Activated CD4-positive, alpha-beta T cell treated with anti-CD3 and anti-CD28 coated beads for 24 hours (primary cell): ENCODE data around the gene ZFYVE28.
"Not testable (repeated sequence)": the region's sequence is repeated elsewhere in the genome, so short reads cannot be mapped to it uniquely, and the experiment has no call there.

ENCODE experiments used
- DNase-seq, 2 donors: peaks; one replicate each; pipeline ENCODE4 v3.0.0-alpha.2; 2020; ENCODE audit warnings: low read depth in 2 of 2

ZFYVE28 gene

DNA sequence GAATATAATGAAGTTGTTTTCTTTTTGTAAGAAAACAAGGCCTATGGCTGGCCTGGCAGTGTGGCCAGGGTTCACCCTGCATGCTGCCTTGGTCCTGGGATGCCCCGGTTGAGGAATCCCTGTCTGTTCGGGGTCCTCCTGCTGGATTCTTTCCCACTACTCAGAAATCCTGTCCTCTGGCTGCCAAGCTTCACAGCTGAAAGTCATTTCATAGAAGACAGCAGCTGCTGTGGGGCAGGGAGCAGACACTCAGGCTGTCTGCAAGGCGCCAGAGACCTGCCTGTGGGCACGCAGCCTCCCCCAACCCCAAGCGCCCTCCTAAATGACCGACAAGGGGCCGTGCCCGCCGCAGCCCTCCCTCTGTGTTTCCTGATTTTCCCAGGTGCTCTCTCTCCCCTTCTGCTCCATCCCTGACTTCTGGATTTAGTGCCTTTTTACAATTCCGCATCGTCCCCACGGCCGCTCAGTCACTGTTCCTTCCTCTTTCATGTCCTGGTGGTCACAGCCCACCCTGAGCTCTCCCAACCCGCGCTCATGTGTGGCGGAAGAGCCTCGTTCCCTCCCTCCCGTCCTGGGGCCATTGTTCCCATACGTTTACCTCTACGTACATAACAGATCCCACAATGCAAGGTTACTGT lies 27.5 kb downstream of the ZFYVE28 start:
- no peak for DNase-seq

GRCh38 chr4:2390146-2390545 lies 28.3 kb downstream of the ZFYVE28 start:
- DNase-seq = no peak

DNA sequence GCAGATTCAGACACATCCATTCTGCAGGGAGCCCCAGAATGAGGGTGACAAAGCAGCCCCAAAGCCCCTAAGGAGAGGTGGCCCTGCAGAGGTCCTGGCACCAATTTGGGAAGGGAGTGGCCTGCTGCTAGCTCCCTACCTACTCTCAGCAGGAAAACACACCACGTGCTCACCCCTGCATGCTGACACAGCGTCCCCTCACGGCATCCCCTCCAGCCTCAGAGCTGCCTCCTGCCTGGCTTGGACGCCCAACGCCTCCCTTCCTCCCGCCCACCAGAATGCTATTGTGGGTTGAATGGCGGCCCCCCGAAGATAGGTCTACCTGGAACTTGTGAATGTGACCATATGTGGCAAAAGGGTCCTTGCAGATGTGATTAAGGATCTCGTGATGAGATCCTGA lies 28.8 kb downstream of the ZFYVE28 start:
- DNase-seq = no peak

DNA sequence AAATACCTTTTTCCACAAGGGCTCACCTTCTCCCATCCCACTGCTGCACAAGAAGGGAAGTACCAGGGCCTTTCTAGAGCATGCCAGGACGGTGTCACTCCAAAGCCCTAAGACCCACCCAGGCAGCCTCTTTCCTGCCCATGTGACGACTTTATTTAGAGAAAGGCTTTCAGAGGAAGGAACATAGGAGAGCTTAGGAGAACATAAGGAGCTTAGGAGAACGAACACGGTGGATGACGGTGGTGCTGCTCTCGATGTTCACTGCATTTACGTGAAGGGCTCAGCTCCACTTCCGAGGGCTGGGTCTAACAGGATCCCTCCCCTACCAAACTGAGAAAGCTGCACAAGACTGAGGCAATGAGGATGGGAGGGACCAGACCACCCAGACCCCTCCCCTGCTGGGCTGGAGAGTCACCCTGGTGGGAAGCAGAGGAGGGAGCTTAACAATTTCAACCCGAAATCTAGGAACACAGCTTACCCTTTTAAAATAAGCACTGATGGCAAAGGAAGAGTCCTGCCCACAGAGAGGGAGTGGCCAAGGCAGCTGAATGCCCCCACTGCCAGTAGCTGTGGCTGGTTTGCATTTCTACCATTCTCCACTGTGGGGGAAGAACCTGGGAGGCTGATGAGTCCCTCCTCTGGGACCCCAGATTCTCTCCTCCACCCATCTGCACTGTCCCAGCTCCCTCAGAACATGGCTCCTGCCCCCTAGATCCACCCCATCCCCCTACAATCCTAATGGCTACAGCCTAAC lies 29.8 kb downstream of the ZFYVE28 start:
- no peak for DNase-seq

DNA sequence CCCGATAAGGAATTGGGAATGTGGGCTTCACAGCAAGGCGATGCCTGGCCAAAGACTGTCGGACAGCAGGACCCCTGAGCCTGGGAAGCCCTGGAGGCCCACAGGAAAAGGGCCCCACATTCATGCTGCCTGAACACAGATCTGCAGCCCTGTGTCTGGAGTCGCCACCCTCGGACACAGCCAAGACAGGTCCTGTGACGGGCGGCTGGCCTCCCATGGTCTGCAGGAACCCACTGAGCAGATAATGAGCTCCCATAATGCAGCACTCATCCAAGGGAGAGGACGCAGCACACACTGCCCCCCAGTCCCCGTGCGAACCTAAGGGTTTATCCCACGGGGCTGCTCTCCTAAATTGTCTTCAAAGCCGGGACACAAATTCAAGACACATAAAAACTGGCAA lies 30.6 kb downstream of the ZFYVE28 start:
- DNase-seq = no peak

DNA sequence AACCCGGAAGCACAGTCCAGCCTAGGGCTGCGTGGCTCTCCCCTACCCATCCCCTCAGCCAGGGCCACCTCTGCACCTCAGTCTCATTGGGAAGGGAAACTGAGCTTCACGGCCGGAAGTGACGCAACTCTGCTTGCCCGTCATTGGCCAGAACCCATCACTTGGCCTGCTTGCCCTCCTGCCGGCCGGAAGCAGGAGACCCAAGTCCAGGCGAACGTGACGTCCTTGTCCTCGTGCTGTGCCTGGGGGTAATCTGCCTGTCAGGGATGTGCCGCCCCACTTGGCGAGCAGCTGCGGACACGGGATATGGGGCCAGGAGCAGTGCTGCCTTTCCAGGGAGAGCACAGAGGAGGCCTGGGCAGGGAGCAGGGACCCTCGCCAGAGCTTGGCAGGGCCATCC lies 31.2 kb downstream of the ZFYVE28 start:
- no peak for DNase-seq

DNA sequence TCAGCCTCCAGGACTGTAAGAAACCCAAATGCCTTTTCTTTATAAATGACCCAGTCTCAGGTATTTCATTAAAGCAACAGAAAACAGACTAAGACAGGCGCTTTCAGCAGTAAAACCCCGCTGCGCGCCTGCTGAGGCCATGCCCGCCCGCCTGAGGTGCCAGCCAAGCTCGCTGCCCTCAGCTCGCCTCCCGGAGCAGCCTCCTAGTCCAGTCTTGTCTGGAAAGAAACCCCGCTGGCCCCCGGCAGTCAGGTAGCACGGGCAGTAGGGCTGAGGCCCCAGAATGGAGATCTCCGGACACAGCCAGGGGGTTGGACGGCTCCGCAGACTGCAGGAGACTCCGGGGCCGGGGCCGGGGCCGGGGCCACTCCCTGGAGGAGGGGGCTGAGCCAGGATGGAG lies 31.7 kb downstream of the ZFYVE28 start:
- DNase-seq = no peak

DNA sequence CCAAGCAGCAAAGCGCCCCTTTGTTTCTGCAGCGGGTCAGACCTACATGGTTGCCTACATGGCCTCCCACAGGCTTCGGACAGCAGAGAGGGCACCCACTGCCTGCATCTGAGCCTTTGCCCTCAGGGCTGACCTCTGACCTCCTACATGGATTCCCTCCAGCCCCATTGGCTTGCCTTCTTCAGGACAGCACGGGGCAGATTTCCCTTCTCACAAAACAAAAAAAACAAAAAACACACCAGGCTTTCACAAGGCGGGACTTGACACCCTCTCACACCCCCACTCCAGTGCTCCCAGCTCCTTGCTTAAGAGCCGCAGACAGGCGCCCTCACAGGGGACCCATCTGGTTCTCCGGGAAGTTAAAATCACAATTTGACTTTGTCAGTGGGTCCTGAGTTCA lies 32.9 kb downstream of the ZFYVE28 start:
- no peak for DNase-seq

DNA sequence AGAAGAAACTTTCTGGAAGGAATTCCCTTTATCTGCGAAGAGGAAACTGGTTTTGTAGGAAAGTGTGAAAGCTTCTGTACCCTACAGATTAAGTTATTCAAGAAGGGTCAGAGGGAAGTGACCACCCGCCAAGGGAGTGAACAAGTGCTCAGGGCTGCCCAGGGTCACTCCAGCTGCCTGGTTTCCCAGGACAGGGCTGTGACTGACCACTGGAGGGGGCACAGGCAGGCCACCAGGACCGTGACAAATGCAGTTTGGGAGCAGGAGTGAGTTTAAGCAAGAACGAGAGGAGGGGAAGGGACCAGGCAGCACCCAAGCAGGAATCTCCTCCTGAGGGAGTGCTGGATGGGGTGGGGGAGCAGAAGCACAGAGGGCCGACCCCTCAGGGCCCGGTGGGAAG lies 34.2 kb downstream of the ZFYVE28 start:
- no peak for DNase-seq

- no peak for DNase-seq
Measured at GRCh38 chr4:2383760-2384159, 34.7 kb downstream of the ZFYVE28 start.

GRCh38 chr4:2383220-2383631 lies 35.2 kb downstream of the ZFYVE28 start:
- not testable (repeated sequence) for DNase-seq

DNA sequence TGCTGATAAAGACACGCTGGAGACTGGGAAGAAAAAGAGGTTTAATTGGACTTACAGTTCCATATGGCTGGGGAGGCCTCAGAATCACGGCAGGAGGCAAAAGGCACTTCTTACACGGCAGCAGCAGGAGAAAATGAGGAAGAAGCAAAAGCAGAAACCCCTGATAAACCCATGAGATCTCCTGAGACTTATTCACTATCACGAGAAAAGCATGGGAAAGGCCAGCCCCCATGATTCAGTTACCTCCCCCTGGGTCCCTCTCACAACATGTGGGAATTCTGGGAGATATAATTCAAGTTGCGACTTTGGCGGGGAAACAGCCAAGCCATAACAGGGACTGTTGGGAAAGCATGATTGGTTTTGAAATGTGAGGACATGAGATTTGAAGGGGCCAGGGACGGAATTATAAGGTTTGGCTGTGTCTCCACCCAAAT lies 35.7 kb downstream of the ZFYVE28 start:
- DNase-seq = not testable (repeated sequence)

DNA sequence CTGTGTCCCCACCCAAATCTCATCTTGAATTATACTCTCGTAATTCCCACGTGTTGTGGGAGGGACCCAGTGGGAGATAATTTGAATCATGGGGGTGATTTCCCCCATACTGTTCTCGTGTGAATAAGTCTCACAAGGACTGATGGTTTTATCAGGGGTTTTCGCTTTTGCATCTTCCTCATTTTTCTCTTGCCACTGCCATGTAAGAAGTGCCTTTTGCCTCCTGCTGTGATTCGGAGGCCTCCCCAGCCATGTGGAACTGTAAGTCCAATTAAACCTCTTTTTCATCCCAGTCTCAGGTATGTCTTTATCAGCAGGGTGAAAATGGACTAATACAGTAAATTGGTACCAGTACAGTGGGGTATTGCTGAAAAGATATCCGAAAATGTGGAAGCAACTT lies 37.9 kb downstream of the ZFYVE28 start:
- not testable (repeated sequence) for DNase-seq

- DNase-seq = no peak
Measured at GRCh38 chr4:2378898-2379297, 39.5 kb downstream of the ZFYVE28 start.

GRCh38 chr4:2378401-2378800 lies 40.0 kb downstream of the ZFYVE28 start:
- DNase-seq = no peak

DNA sequence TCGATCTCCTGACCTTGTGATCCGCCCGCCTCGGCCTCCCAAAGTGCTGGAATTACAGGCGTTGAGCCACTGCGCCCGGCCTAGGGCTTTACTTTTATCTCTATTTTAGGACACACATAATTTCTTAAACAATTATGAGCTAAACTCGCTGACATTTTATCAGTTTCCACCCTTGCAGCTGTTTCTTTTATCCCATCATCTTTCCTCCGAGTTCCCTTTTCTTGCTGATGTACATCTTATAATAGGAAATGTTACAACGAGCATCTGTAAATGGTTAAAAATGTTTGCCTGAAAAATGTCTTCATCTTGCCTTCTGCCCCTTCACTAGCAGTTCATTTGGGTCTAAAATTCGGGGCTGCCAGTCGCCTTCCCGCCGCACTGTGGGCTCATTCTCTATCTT lies 41.2 kb downstream of the ZFYVE28 start:
- no peak for DNase-seq

DNA sequence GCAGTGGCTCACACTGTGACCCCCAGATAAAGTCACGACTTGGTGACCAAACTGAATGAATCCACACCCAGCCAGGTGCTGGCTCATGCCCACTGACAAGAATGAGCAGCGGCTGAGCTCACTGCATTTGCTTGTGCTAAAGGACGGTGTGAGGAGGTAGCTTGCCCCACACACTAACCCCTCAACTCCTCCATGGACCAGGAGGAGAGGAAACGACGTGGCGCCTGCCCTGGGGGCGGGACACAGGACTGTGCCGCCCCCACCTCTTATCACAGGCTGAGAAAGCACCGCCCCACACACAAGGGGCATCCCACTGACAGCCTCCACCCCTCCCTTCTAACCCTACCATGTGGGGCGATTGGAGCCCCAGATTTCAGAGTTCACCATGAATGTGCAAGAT lies 43.0 kb downstream of the ZFYVE28 start:
- no peak for DNase-seq

DNA sequence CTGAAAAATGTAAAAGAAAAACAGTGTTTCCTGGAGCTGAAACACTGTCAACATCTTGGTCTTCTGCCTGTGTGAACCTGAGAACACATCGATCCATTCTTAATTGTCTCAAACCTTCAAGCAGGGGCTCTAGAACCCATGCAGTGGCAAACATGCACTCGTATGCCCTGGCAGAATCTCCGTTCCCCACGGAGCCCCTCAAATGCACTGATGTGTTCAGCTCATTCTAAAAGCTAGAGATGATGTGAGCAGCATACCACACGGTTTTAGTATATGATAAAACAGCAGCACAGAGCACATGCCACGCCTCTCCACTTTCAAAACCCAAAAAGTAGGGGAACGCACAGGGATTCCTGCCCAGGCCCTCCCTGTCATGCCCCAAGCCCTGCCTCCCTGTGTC lies 44.9 kb downstream of the ZFYVE28 start:
- DNase-seq = no peak

GRCh38 chr4:2372488-2373030 lies 45.9 kb downstream of the ZFYVE28 start:
- DNase-seq = no peak

DNA sequence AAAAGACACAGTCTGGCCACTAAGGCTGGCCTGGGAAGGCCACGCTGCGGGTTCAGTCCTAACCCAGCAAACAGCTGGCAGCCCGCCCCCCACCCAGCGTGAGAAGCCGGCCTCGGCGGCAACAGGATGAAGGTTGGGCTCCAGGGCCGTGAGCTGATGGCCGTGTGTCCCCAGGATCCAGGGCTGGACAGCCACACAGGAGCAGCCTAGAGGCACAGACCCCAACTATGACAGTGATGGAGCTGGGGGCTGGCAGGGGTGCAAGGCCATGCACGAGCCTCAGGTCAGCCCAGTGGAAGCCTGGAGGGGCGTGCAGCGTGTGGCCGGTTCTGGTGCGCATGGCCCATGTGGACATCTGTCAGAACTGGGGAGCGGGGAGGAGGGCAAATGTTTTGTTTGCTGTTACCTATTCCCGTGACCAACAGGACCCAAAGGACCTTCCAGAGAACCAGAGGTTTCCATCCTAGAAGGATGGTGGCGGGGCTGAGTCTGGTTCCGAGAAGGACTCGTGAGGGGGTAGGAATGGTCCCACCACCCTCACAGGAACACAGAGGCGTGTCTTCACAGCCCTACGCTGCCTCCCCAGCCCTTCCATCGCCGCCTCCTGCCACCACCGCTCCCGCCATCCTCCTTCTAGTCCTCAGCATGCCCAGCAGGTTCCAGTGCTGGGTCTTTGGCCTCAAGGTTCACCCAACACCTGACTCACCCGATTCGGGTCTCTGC lies 46.5 kb downstream of the ZFYVE28 start:
- no peak for DNase-seq

GRCh38 chr4:2370597-2371320 lies 47.7 kb downstream of the ZFYVE28 start:
- DNase-seq = no peak
